Ectodermal cell (in vitro differentiated cells): ENCODE results near the gene POLN.

ENCODE experiments used
- H3K27ac ChIP-seq: 2 replicates; pipeline ENCODE4 v1.7.0; 2013; ENCODE audit warnings: mild to moderate bottlenecking, low read depth, low read length; ENCODE audit not compliant: insufficient read depth, poor library complexity, severe bottlenecking
- H3K27me3 ChIP-seq: 2 replicates; pipeline ENCODE4 v1.7.0; 2013; ENCODE audit warnings: mild to moderate bottlenecking, low read length; ENCODE audit not compliant: insufficient read depth, control insufficient read depth, poor library complexity, severe bottlenecking
- H3K36me3 ChIP-seq: one replicate; pipeline ENCODE4 v1.7.0; 2013; ENCODE audit warnings: low read length; ENCODE audit not compliant: control insufficient read depth, insufficient read depth
- H3K4me1 ChIP-seq: one replicate; pipeline ENCODE4 v1.7.0; 2013; ENCODE audit warnings: low read length; ENCODE audit not compliant: control insufficient read depth, insufficient read depth
- H3K4me3 ChIP-seq: 2 replicates; pipeline ENCODE4 v1.7.0; 2013; ENCODE audit warnings: low read depth, low read length, control low read depth; ENCODE audit not compliant: insufficient read depth
- H3K9me3 ChIP-seq: 2 replicates; pipeline ENCODE4 v1.7.0; 2013; ENCODE audit warnings: mild to moderate bottlenecking, low read length, moderate library complexity; ENCODE audit not compliant: control insufficient read depth
- WGBS, 2 experiments: methylation state at CpG; one replicate each; pipeline ENCODE4 v1.1.7; 2013; ENCODE audit warnings: missing lambda C conversion rate in 2 of 2; 5-methylcytosine and 5-hydroxymethylcytosine counted together

The POLN gene

DNA sequence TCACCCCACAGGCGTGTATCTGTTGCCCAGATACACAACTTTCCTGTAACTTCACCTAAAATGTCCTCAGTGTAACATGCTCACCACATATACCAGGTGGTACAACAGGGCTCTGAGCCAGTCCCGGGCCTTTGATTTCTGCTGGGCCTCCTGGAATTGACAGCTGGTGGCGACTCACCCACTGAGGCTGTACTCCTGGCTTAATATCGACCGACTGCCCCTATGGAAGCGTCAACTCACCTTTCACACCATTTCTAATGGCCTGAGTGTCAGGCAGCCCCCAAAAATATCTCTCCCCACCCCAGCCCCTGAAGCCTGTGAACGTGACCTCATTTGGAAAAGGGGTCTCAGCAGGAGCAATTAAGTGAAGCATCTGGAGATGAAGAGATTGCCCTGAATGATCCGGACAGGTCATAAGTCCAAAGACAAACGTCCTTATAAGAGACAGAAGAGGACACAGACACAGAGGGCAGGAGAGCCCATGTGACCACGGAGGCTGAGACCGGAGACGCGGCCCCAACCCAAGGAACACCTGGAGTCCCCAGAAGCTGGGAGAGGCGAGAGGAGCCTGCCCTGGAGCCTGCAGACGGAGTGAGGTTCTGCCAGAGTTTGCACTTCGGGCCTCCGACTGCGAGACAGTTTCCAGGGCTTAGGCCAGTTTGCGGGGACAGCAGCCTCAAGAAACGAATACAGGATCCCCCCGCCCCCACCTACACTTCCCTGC, 32.6 kb upstream of the POLN start:
- Histone ChIP-seq H3K27me3 (no peaks in the 10 kb centered on the region), H3K36me3 (no peaks in the 10 kb centered on the region), H3K27ac (no peak overlapping the region), H3K9me3 (no peaks in the 10 kb centered on the region), H3K4me3 (no peak overlapping the region), H3K4me1 (no peaks in the 10 kb centered on the region)
- 90 to 91% methylated on average over 21 of the region's 21 CpGs for WGBS, 2 experiments

DNA sequence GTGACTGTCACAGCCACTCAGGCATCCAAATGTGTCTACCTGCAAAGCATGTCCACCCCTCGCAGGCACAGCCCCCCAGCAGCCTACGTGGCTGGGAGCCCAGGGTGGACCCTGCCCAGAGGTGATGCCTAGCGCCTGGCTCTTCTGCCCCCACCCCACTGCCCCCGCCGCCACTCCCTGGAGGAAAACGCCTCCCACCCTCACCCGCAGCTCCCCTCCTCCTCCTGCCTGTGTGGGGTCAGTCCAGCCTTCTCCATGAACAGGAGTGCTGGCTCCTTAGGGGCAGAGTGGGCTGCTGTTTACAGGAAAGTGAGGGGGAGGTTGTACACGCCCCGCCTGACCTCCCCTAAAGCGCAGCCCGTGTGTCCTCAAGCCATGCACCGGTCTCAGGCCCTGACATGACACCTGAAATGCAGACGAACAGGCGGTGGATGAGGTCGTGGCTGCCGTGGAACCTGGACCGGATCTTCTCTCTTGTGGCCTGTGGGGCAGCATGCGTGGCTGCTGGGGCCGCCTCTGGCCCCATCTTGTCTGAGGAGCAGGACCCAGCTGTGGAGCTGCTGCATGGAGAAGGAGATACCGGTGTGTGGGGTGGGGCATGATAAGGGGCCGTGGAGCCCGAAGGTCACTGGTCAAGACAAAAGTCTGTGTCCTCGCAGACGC, 31.9 kb upstream of the POLN start:
- H3K36me3 ChIP-seq: no peaks in the 10 kb centered on the region
- H3K4me3 ChIP-seq: no peak overlapping the region
- no peak overlapping the region for H3K27ac ChIP-seq
- no peaks in the 10 kb centered on the region for H3K9me3 ChIP-seq
- no peaks in the 10 kb centered on the region for H3K27me3 ChIP-seq
- no peaks in the 10 kb centered on the region for H3K4me1 ChIP-seq
- 89 to 90% methylated on average over 24 of the region's 24 CpGs for WGBS, 2 experiments

DNA sequence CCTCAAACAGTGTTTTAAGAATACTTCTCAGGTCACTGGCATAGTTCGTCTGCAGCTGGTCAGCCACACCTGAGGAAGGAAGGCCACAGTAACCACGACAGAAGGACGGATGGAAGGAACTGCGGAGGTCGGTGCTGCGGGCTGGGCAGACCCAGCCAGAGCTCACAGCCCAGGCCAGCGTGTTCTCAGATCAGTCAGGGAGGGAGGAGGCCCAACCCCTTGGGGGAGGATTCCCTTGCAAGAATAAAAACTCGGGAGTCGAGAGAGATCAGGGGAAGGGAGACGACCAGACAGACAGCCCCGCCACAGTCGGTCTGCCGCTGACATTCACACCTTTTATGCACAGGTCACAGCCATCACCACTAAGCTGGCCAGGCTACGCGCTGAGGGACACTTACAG, 31.3 kb upstream of the POLN start:
- Histone ChIP-seq H3K9me3 (no peaks in the 10 kb centered on the region), H3K36me3 (no peaks in the 10 kb centered on the region), H3K4me3 (no peak overlapping the region), H3K27me3 (no peaks in the 10 kb centered on the region), H3K27ac (no peak overlapping the region), H3K4me1 (peaks cover 4% of the 10 kb centered on the region)
- 88% methylated on average over 15 of the region's 15 CpGs for WGBS, 2 experiments

DNA sequence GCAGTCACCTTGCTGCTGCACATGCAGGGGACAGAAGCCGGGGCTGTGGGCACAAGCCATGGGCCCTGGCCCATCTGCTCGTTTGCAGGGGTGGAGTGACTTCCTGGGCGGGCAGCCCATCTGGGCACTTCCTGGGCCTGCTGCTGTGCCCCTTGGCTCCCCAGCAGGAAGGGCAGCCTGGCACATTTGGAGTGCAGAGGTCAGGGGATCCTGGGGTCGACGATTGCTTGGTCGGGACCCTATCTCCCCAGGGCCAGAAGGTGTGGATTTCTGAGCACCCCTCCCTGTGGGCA, 30.9 kb upstream of the POLN start:
- Histone ChIP-seq H3K9me3 (no peaks in the 10 kb centered on the region), H3K4me3 (no peak overlapping the region), H3K36me3 (no peaks in the 10 kb centered on the region), H3K27ac (no peak overlapping the region), H3K4me1 (peaks cover 7% of the 10 kb centered on the region), H3K27me3 (no peaks in the 10 kb centered on the region)
- WGBS, 2 experiments: 91 to 92% methylated on average over 6 of the region's 6 CpGs

DNA sequence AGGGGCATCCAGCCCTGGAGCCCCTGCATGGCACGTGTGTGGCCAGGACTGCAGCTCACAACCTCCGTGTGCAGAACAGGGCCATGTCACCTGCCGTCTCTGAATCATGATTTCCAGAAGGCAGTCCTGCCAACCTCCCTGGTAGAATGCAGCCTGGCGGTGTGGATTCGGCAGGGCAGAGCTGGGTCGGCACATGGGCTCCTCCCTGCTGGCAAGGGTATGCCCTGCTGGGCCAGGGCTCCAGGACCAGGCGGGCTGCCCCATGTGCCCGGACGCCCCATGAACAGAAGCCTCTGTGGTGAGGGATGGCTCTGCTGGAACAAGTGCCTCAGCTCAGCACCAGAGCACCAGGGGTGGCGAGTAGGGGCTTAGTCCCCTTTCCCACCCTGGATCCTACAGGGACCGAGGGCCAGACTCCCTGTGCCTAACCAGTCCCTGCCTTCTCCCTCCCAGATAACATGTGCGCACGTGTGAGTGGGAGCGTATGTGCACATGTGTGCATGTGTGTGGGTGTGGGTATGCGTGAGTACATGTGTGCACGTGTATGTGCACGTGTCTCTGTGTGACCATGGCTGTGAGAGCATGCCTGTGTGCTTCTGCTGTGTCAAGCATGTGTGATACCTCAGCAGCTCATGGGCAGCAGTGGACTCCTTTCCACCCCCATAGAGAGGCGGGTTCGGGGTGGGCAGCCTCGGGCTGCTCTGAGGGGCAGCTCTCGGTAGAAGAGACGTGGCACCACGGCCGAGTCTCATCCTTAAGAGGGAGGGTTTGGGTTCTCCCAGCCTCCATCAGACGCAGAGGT, 30.3 kb upstream of the POLN start:
- Histone ChIP-seq H3K4me3 (no peak overlapping the region), H3K36me3 (no peaks in the 10 kb centered on the region), H3K9me3 (no peaks in the 10 kb centered on the region), H3K27ac (no peak overlapping the region), H3K4me1 (peaks cover 7% of the 10 kb centered on the region), H3K27me3 (no peaks in the 10 kb centered on the region)
- 93 to 94% methylated on average over 25 of the region's 25 CpGs for WGBS, 2 experiments

DNA sequence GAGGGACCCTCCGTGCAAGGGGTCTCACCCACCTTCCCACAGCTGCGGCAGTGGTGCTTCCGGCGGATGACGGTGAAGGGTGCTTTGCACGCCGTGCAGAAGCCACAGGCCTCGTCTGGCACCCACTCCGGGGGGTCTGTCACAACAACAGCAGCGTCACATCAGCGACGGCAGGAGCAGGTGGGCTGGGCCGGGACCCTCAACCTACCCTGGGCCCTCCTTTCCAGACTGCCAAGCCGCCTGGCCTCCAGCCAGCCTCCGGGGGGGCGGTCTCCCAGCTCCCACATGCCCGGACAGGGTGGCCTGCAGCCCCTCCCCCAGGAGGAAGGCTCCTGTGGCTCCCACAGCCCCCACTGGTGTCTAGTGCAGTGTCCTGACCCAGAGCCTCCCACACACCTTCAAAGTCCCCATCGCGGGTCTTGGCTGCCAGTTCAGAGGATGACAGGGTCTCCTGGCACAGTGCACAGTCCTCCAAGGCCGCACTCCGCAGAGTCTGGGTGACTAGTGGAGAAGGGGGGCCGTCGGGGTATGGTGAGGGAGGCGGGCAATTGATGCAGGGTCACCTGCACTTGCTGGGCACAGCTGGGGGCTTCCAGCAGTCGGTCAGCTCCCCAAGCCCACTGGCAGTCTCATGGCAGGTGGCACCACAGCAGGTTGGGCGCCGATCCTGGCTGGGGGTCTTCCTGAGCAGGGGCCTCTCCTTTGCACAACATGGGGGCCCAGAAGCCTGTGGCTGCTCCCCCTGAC, 29.5 kb upstream of the POLN start:
- no peak overlapping the region for H3K27ac ChIP-seq
- H3K36me3 ChIP-seq: no peaks in the 10 kb centered on the region
- no peak overlapping the region for H3K4me3 ChIP-seq
- no peaks in the 10 kb centered on the region for H3K27me3 ChIP-seq
- H3K4me1 ChIP-seq: peaks cover 9% of the 10 kb centered on the region
- H3K9me3 ChIP-seq: no peaks in the 10 kb centered on the region
- 91 to 94% methylated on average over 27 of the region's 27 CpGs for WGBS, 2 experiments

DNA sequence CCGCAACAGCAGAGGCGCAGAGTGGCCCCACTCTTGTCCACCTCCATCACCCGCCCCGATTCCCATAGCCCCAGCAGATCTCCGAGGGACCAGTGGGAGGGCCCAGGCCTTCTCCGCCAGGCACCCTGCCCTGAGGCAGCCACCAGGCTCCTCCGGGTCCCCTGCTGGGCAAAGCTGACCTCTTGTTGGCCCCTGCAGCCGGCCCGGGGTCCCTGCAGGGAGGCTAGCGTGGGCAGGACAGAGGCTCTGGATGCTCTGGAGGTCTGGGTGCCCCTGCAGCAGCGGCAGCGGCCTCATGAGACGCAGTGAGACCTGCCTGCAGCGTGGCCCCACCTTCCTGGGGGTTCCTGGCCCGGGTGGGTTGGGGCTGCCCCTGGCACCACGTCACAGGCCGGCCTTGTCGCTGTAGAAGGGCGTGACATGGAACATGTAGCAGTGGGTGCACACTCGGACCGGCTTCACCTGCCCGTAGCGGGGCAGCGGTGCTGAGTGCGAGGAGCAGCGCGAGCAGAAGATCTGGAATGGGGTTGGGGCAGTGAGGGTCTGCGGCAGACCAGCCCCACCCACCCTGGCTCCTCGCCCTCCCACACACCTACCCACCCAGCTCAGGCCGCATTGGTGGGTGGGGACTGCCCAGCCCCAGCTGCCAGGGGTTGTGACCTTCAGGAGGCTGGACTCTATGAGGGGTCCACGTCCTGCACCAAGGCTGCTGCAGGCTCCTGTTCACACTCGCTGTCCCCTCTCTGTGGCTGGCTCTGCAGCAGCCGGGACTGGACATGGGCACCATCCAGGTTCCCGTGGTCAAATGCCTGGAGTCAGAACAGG, 28.6 kb upstream of the POLN start:
- Histone ChIP-seq H3K9me3 (no peaks in the 10 kb centered on the region), H3K4me1 (peaks cover 10% of the 10 kb centered on the region), H3K27ac (no peak overlapping the region), H3K4me3 (no peak overlapping the region), H3K27me3 (no peaks in the 10 kb centered on the region), H3K36me3 (no peaks in the 10 kb centered on the region)
- 88 to 92% methylated on average over 34 of the region's 34 CpGs for WGBS, 2 experiments

DNA sequence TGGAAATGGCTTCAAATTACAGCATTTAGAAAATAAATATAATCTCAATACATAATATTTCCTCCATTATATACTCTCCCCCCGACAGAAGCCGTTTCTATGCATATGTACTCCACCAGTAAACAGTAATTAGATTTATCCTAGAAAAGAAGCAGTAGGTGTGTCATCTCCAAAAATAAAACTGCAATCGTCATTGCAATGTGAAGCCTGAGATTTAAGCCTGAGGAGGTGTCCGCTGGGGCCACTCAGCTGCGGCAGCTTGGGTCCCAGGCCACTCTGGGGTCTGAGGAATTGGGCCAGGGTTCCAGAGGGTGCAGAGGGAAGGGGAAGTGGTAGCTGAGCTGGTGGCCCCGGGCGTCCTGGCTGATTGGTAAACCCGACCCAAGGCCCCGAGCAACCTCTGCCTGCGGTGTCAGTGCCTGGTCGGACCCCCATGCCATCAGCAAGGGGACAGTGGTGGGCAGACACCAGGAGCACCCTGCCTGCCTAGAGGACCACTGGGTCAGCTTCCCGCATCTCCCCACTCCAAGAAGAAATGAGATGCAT, 27.8 kb upstream of the POLN start:
- H3K27me3 ChIP-seq: no peaks in the 10 kb centered on the region
- no peaks in the 10 kb centered on the region for H3K36me3 ChIP-seq
- no peaks in the 10 kb centered on the region for H3K9me3 ChIP-seq
- WGBS, 2 experiments: 88 to 89% methylated on average over 12 of the region's 12 CpGs
- no peak overlapping the region for H3K27ac ChIP-seq
- H3K4me1 ChIP-seq: peaks cover 13% of the 10 kb centered on the region
- no peak overlapping the region for H3K4me3 ChIP-seq

DNA sequence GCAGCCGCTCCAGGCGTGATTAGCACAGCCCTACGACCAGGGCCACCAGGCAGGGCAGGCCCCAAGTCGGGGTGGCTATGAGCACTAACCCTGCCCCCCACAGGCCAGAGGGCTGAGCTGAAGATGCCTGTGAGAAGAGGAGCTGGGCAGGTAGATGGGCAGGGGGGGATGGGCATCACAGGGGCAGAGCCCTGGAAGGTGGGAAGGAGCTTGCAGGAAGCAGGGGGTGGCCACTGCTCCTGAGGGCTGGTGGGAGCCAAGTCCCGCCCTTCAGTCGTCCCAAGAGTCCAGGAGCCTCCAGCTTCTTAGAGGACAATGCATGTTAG, 27.2 kb upstream of the POLN start:
- Histone ChIP-seq H3K27ac (no peak overlapping the region), H3K36me3 (no peaks in the 10 kb centered on the region), H3K27me3 (no peaks in the 10 kb centered on the region), H3K9me3 (no peaks in the 10 kb centered on the region), H3K4me1 (peaks cover 18% of the 10 kb centered on the region), H3K4me3 (no peak overlapping the region)
- WGBS, 2 experiments: 66% methylated on average over 6 of the region's 6 CpGs
